Activated CD4-positive, alpha-beta T cell treated with anti-CD3 and anti-CD28 coated beads, Interleukin-2, amount 50 U/mL, for 4 hours (primary cell): Measurements from ENCODE around the gene ALKBH7.

Experiments
- DNase-seq, 2 experiments: peaks; one replicate each; pipeline ENCODE4 v3.0.0-alpha.2; 2020

Gene ALKBH7

DNA sequence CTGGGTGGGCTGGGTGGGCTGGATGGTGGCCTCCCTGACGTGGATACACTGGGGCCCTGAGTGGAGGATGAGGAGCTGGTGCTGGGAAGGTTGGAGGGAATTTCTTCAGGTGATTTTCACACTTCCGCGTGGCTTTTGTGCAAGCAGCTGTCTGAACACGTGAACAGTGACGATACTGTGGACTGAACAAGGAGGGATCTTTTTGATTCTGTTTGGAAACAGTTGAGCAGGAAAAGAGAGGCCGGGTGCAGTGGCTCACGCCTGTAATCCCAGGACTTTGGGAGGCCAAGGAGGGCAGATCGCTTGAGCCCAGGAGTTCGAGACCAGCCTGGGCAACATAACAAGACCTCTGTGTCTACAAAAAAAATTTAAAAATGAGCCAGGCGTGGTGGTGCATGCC, 29.5 kb downstream of the ALKBH7 start:
- DNase-seq: no peak

DNA sequence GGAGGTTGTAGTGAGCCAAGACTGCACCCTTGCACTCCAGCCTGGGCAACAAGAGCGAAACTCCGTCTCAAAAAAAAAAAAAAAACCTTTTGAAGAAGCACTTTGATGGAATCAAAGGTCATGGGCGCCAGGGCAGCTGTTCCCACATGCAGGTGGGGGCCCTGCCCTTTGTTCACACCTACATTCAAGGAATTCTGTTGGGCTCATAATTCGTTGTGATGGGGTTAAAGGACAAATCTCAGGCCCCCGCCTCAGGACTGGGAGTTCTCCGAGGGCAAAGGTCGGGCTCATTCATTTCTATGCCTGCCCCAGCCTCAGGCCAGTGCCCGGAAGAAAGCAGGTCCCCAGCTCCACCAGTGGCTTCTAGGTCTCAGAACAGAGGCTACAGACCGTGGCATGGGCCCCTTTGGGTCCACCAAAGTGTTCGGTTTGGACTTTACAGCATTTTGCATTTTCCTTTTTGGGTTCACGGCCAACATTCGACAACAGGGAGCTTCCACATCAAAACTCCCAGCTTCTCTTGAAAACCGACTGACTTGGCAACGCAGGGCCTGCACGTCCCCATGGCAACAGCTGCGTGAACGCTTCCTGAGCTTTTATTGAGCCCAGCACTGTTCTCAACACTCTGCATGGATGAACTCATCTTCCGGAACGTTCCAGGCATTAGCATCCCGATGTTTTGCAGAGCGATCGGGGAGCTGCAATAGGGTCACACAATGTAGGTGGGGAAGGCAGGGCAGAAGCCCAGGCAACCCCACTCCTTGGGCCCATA, 30.4 kb downstream of the ALKBH7 start:
- no peak for DNase-seq

DNA sequence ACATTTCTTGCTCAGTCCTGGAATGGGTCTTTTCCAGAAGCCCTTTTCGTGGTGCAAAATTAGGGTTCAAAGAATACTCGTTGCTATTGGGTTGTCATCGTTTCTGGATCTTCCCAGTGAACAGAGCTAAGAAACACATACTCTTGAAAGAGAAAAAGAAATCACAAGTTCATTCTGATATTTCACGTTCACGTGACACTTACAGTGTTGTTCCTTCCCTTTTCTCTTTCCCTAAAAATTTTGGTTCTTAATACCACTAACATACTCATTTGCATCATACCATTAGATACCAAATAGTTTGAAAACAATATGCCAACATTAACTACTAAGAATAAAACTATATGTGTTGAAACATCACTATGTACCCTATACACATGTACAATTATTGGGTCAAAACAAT, 33.8 kb downstream of the ALKBH7 start:
- DNase-seq: no peak

DNA sequence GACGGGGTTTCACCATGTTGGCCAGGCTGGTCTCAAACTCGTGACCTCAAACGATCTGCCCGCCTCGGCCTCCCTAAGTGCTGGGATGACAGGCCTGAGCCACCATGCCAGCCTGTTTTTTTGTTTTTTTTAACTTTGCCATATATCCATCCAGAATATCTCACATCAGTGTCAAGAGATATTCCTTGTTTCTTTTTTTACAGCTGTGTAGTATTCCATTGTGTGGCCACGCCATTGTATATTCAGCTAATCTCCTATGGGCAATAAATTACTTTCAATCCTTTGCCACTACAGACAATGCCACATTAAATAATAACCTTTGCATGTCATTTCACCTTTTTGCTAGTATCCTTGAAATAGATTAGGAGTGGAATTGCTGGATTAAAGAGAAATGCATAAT, 36.8 kb downstream of the ALKBH7 start:
- DNase-seq: no peak

DNA sequence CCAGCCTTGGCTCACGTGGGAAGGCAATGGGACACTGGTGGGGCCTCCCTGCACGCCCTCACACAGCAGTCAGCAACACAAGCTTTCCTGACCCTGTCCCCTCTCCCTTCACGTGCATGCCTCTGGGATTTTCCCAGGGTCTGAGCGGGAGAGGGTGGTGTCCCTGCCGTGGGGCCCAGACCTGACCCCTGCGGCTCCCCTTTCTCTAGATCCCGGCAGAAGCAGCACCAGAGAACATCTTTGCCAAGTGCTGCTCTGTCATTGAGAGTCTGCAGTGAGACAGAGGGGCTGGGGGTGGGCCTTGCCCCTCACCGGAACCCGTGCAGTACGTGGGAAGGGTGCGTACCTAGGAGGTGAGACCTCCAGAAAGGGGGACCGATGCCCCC, 39.5 kb downstream of the ALKBH7 start:
- no peak for DNase-seq

DNA sequence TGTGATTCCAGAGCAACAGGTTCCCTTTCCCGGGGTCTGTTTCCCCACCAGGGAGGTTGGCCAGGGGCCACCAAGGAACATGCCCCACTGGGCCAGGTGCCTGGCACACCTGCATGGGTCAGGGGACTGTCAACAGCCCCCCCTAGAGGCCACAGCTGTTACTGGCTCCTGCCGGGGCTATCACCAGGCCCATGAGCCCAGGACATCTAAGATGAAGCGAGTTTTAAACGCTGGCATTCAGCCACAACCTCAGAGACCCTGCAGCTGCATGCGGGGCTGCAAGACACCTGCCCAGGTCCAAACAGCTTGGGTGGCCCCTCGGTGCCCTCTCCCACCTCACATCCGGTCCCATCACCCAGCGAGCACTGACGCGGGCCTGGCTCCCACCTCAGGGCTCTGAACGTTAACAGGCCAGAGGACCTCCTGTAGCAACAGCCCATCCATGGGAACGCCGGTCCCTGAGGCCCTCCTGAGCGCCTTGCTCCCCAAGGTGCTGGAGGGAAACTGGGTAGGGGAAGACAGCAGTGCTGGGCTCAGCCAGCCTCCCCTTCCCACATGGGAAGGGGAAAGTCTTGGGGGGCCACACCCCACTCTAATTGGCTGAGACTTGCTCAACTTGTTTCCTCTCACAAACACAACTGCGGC, 40.0 kb downstream of the ALKBH7 start:
- DNase-seq: peak; percentile 33 to 47

DNA sequence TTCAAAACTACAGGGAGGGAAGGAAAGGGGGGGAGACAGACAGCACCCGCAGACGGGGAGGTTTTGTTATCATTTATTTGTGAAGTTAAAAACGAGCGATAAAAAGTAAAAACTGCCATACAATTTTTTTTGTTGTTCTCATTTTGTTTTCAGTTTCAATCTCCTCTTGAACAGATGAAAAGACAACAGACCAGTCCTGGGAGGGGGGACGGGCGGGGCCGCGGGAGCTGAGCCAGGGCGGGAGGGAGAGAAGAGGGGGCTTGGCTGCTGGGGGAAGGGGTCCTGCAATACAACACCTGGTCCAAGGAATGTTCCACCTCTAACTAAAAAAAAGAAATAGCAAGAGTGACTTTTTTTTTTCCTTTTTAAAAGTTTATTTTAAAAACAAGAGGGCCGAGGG, 40.7 kb downstream of the ALKBH7 start:
- DNase-seq: no peak

DNA sequence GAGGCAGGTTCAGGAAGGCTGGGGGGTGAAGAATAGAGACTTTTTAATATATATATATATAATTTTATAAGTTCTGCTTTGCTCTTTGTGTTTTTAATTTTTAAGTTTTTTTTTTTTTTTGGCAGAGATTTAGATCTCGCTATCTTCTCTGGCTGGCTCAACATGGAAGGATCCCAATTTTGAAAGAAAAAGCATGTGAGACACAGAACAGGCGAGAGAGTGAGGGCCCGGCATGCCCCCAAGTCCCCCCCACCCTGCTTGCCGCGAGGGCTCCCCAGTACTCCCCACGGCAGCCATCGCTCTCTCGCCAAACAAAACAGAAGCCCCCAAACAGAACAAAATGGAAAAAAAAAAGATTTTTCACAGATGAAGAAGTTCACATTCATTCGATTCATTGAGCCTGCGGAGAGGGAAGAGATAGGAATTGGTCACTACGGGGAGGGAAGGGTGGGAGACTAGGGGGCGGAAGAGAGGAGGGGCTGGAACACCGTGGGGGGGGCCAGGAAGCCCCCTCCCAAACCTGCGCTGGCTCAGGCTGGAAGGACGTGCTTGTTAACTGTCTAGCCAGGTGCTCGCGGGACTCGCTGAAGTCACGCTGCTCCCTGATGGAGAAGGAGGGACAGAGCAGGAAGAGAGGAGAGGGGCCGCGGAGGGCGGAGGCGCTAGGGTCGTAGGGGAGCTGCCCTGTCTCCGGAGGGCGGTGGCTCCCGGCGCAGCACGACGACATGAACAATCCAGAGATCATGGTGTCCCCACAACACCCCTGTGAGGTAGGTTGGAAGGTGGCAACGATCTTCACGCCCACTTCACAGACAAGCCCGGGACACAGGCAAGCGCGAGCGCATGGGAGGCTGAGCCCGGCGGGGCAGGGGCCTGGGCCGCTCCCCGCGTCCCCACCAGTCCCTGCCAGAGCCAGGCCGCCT, 41.4 kb downstream of the ALKBH7 start:
- no peak for DNase-seq

DNA sequence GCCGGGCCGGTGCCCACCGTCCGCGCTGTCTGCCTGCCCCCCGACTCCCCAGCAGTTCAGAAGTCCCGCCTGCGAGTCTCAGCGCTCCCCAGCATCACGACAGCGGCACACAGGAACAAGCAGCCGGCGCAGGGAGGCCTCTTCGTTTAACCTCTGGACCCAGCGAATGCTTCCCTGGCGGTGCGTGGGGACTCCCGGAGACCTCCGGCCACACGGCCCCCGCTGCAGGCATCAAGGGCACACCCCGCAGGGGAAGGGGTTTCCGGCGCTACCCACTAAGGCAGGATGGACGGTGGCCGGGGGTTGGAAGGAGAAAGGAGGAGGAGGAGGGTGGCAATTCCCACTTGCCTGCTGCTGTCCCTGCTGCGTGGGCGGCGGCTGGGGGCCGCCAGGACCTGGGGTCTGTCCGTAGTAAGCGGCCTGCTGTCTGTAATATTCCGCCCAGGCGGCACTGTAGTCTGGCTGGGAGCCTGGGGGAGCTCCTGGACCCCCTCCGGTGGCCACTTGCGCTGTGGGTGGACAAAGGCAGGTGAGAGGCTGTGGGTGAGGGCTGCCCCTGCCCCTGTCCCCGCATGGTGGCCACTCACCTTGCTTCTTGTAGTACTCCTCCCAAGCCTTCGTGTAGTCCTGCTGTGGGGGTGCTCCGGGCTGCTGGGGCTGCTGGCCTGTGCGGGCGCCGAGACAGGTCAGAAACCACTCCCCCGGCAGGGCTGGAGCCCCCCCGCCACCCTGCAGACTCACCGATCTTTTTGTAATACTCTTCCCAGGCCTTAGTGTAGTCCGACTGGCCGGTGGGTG, 42.4 kb downstream of the ALKBH7 start:
- DNase-seq: no peak

DNA sequence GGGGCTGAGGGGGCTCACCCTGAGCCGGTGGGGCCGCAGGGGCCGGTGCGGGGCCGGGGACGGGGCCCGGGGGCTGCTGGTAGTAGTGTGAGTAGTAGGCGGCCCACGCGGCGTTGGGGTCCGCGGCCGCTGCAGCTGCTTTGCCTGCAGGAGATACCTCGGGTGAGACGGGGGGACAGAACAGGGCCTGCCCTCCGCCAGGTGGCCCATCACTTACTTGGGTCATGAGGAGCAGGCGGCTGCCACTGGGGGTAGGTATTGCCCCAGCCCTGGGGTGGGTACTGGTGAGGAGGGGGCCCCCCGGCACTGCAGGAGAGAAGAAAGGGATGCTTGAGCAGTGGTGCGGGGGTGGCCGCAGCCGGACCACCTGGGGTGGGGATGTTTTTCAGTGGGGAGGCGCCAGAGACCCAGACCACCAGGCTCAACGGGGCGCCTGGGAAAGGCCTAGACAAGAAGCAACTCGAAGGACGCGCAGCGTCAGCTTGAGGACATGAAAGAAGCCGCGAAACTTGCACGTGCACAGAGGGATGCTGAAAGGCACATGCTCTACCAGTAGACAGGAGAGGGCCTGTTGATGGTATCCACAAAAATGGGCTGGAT, 43.1 kb downstream of the ALKBH7 start:
- no peak for DNase-seq

DNA sequence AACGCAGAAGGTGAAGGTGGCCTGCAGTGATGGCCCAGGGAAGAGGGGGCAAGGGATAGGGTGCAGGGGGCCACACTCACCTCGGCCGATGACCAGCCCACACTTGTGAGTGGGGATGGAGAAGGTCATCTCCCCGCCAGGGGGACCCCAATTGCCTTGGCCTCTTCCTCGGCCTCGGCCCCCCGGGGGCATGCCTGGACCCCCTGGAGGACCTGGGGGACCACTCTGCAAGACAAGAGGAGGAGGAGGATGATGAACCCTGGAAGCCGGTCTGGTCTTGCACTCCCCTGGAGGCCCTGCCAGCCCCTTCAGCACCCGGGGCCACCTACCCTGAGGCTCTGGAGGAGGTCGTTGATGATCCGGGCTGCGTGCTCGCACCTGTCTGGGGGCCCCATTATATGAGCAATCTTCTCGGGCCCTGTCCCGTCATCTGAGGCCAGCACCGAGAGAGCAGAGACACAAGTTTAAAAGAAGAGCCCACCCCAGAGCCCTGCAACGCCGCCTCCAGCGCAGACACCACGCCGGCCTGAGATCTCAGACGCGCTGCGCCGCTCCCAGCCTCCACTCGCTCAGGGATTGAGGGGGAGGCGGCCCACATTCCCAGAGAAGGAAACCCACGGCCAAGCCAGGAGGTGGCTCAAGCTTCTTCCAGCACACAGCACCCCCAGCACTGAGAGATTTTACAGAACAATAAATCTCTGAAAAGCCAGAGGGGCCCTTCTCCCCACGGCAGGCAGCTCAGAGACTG, 44.2 kb downstream of the ALKBH7 start:
- DNase-seq: no peak

DNA sequence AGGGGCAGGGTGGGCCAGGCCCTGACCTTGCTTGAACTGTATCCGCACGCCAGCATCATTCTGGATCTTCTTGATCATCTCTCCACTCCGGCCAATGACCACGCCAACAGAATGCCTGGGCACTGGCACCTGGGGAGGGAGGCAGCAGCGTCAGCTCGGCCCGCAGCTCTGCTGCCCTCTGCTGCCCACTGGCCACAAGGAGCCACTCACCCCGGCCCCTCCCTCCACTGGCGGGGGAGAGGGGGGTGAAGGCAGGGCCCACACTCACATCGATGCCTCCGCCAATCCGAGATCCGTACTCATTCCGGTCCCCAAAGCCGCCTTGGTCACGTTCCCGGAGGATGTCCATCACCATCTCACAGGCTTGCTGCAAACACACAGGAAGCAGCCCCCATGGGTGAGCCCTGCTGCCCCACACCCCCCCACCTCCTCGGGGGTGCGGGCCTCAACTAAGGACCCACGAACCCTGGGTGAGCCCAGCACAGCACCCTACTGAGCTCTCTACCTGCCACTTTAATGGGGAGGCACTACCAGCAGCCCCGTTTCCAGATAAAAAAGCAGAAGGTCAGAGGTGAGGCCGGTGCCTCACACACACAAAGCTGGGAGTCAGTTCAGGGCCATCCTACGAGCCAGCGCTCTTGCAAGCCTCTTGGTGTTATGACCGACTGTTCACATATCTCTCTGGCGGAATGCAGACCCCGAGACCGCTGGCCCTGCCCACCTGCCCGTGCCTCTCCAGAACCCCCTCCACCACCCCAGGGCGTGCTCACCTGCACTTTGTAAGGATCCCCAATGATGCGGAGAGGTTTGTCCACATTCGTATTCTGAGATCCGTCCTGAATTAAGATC, 45.3 kb downstream of the ALKBH7 start:
- no peak for DNase-seq

DNA sequence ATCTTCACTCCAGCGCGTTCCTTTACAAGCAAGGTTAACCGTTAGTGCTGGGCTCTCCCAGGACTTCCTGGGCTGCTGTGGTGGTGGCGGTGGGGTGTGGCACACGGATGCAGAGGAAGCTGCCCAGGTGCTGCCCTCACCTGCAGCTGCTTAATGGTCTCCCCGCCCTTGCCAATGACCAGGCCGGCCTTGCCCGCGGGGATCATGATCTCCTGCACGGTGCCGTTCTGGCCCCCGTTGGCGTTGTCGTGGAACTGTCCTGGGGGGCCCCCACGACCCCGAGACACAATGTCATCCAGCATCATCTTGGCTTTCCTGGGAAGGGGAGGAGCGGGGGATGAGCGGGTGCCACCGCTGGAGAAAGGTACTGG, 46.0 kb downstream of the ALKBH7 start:
- DNase-seq: no peak

DNA sequence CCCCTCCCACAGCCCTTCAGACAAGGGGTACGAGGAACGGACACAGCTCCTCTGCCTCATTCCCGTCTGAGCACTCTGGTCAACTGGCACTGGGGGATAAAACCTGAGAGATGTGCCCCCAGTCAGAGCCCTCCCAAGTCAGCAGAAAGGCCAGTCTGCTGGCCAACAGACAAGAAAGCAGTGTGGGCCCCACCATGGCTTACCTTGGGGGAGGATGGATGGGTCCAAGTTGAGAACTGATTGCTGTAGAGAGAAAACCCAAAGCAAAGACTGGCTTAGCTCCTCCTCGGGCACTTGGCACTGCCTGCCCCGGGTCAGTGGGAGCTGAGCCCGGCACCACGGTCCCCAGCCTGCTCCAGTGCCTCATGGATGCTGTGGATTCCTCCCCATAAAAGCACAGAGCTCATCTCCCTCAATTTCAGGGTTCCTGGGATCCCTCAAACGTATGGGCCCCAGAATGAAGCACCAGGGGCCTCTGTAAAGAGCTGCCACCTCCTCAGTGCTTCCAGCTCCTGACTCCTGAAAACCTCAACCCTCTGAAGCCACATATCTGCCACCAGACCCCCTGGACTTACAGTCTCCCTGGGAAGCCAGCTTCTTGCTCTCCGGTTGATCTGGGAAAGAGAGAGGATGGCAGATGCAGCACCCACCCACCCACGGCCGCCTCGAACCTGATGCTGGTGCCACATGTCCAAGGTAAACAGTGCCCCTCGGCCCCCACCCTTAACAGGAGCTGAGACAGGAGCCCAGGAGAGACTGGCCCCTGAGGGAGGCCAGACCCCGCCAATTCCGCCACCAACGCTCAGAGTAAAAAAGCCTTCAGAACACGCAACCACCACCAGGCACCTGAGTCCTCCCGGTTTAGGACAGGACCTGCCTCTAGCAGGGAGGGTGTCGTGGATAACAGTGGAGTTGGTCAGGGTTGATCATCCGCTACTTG, 48.8 kb downstream of the ALKBH7 start:
- no peak for DNase-seq

DNA sequence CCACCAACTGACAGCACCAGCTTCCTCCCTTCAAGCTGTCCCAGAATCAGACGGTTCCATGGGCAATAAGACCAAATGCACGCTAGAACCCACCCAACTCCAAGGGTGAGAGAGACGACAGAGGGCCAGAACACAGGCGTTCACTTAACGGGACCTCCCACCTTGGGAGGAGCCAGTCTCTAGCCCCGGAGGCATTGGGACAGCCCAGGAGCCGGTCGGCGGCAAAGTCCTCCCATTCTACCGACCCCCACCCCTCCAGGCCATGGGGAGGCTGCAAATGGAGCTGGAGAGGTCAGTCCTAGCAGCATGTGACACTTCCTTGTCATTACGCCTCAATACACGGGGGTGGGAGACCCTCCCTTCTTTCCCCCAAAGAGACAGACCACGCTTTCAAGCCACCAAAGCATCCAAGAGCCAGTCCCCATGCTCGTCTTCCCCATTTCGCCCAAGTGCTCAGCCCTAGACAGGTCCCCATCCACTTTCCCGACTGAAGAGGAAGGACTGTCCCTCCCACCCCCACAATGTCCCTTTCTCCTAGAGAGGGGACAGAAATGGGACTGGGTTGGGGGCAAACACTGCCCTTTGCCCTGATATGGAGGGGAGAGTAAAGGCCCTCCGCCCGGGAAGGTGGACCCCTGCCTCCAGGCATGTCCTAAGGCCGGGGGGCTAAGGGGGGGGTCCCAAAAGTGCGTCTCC, 51.1 kb downstream of the ALKBH7 start:
- DNase-seq: no peak

DNA sequence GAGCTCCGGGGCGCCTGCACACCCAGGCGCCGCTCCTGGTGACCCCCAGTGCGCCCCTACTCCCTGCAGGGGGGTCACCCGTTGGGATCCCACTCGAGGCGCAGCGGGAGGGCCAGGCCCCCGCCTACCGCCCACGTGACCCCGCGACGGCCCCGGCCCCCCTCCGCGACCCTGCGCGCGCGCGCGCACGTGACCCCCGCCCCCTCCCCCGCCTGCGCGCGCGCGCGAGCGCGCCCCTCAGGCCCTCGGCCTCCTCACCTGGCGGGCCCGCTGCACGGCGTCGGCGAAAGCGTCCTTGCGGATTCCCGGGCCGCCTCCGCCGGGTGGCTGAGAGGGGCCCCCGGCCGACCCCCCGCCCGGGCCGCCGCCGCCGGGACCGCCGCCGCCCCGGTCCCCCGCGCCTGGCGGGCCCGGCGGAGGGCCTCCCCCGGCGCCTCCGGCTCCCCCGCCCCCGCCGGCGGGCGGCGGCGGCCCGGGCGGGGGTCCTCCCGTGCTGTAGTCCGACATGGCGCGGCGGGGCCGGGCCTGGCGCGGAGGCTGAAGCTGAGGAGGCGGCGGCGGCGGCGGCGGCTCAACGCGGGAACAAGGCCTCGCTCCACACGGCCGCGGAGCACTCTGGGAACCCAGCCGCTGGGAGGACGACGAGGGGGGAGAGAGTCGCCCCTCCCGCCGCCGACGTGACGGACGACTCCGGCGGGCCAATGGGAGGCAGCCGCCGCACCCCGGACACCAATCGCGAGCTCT, 51.8 kb downstream of the ALKBH7 start, which contains the start of gene KHSRP:
KHSRP (minus strand) TSS at position 617 of the 744 bp plus-strand sequence; CDS start at position 507, 110 bp downstream.
- peak; percentile 22 to 35 for DNase-seq
